Gastrocnemius medialis (tissue), 4 donors: ENCODE data around the gene SP140. TPM values are rescaled to one million over a fixed set of nuclear protein-coding genes. Genes with fewer than 3 reads are reported as not detected.
A peak's percentile ranks its signal among the peaks of the same experiment; 100 is the strongest.

Source experiments
- ATAC-seq, 2 donors: fragments of 150-250 bp; one replicate each; pipeline ENCODE4 v1.9.1; 2016
- DNase-seq, 2 donors: peaks; one replicate each; pipeline ENCODE4 v3.0.0-alpha.2; 2019
- H3K27ac ChIP-seq, 4 donors: fragments of 200-600 bp; sonication (generic); 1 replicate in 1 of 4; 2 replicates in 3 of 4; pipeline ENCODE4 v1.5.1; 2016 to 2018; ENCODE audit warnings: mild to moderate bottlenecking in 2 of 4, moderate library complexity in 1 of 4
- H3K27me3 ChIP-seq, 3 donors: fragments of 200-600 bp; sonication (generic) in 2 of 3; 1 replicate in 1 of 3; 2 replicates in 2 of 3; pipeline versions ENCODE4 v1.5.1 to v1.6.0; 2016 to 2019; ENCODE audit warnings: mild to moderate bottlenecking in 1 of 3, moderate library complexity in 1 of 3
- H3K36me3 ChIP-seq, 2 donors: fragments of 200-600 bp; sonication (generic) in 1 of 2; one replicate each; pipeline ENCODE4 v1.5.1; 2017 to 2018
- H3K4me1 ChIP-seq, 2 donors: fragments of 200-600 bp; sonication (generic) in 1 of 2; one replicate each; pipeline ENCODE4 v1.5.1; 2016 to 2017; ENCODE audit warnings: mild to moderate bottlenecking in 2 of 2
- H3K4me3 ChIP-seq, 4 donors: fragments of 200-600 bp; sonication (generic) in 3 of 4; 1 replicate in 1 of 4; 2 replicates in 3 of 4; pipeline ENCODE4 v1.5.1; 2016 to 2019; ENCODE audit warnings: mild to moderate bottlenecking in 2 of 4
- H3K9me3 ChIP-seq, 3 donors: fragments of 200-600 bp; sonication (generic) in 2 of 3; 1 replicate in 1 of 3; 2 replicates in 2 of 3; pipeline ENCODE4 v1.5.1; 2016 to 2019
- CTCF ChIP-seq, 5 experiments: fragments of 450-650 bp in 3 of 5; fragments of 200-600 bp in 2 of 5; sonication (generic) in 2 of 5; IDR thresholded peaks in 4 of 5; conservative IDR thresholded peaks in 1 of 5; 1 replicate in 4 of 5; 2 replicates in 1 of 5; pipeline ENCODE4 v1.5.1; 2016 to 2019; ENCODE audit warnings: antibody characterized with exemption in 5 of 5, mild to moderate bottlenecking in 3 of 5, moderate library complexity in 3 of 5
- POLR2A ChIP-seq, 2 donors: fragments of 450-650 bp; IDR thresholded peaks; one replicate each; pipeline ENCODE4 v1.6.1; 2017; ENCODE audit warnings: antibody characterized with exemption in 2 of 2, mild to moderate bottlenecking in 2 of 2, moderate library complexity in 2 of 2
- in situ Hi-C, 4 donors: fragments of 200-750 bp; cut with MboI; loops; one replicate each; pipeline versions ENCODE4 v1.15.0 to v1.8.0; 2017; ENCODE audit warnings: low sequenced_read_pairs in 4 of 4
- intact Hi-C: fragments of 100-400 bp; cut with DNase I; formaldehyde crosslinking; loops from one replicate; pipeline ENCODE4 v1.15.1; 2023; ENCODE audit warnings: low total_unique reads
- total RNA-seq, 4 donors: library from RNA; depleted of rRNA; stranded (reverse); fragments of >200 nt; gene quantifications; one replicate each; pipeline versions ENCODE4 v1.1.0 to v1.2.3, GENCODE V29; 2016

Gene SP140
- total RNA-seq, 4 donors from 2014 or later, result 0.46 TPM; not detected in 3

GRCh38 chr2:230318190-230319121 lies 92.9 kb downstream of the SP140 start:
- H3K36me3 ChIP-seq, result no peaks in the 10 kb centered on the region
- H3K4me3 ChIP-seq, result no peak overlapping the region
- ATAC-seq (no peak), DNase-seq (no peak)
- H3K27me3 ChIP-seq, result no peaks in the 10 kb centered on the region
- H3K4me1 ChIP-seq, result no peaks in the 10 kb centered on the region
- H3K9me3 ChIP-seq, result no peaks in the 10 kb centered on the region
- intact Hi-C loops (no loop called here), in situ Hi-C loops (no loop called here)
- no peak for TF ChIP-seq POLR2A (IDR thresholded peaks at IDR 0.05)
- TF ChIP-seq CTCF (IDR thresholded peaks at IDR 0.05 in 4 of 5, conservative IDR thresholded peaks at IDR 0.05 in 1 of 5), result no peak
- no peak overlapping the region for H3K27ac ChIP-seq

GRCh38 chr2:230319211-230319862 lies 93.8 kb downstream of the SP140 start:
- Histone ChIP-seq H3K4me3 (no peak overlapping the region), H3K36me3 (no peaks in the 10 kb centered on the region), H3K4me1 (no peaks in the 10 kb centered on the region), H3K27ac (no peak overlapping the region), H3K27me3 (no peaks in the 10 kb centered on the region), H3K9me3 (no peaks in the 10 kb centered on the region)
- in situ Hi-C loops (no loop called here), intact Hi-C loops (no loop called here)
- no peak for TF ChIP-seq POLR2A (IDR thresholded peaks at IDR 0.05)
- DNase-seq (no peak), ATAC-seq (peak in 1 of 2 donors; percentile 33)

GRCh38 chr2:230321031-230321430 lies 95.5 kb downstream of the SP140 start:
- TF ChIP-seq POLR2A (IDR thresholded peaks at IDR 0.05) (no peak), CTCF (IDR thresholded peaks at IDR 0.05 in 4 of 5, conservative IDR thresholded peaks at IDR 0.05 in 1 of 5) (no peak)
- ATAC-seq (no peak), DNase-seq (no peak)
- H3K9me3 ChIP-seq, result no peaks in the 10 kb centered on the region
- no peak overlapping the region for H3K27ac ChIP-seq
- intact Hi-C loops (no loop called here), in situ Hi-C loops (no loop called here)
- H3K27me3 ChIP-seq, result no peaks in the 10 kb centered on the region
- no peaks in the 10 kb centered on the region for H3K36me3 ChIP-seq
- no peak overlapping the region for H3K4me3 ChIP-seq
- H3K4me1 ChIP-seq, result no peaks in the 10 kb centered on the region

GRCh38 chr2:230322561-230323384 lies 97.2 kb downstream of the SP140 start:
- TF ChIP-seq CTCF (IDR thresholded peaks at IDR 0.05 in 4 of 5, conservative IDR thresholded peaks at IDR 0.05 in 1 of 5) (no peak), POLR2A (IDR thresholded peaks at IDR 0.05) (no peak)
- in situ Hi-C loops, result no loop called here
- Histone ChIP-seq H3K9me3 (no peaks in the 10 kb centered on the region), H3K36me3 (no peaks in the 10 kb centered on the region), H3K27ac (no peak overlapping the region), H3K27me3 (no peaks in the 10 kb centered on the region), H3K4me1 (peaks cover 0 to 3% of the 10 kb centered on the region in 2 donors), H3K4me3 (no peak overlapping the region)
- DNase-seq (no peak), ATAC-seq (no peak)
- intact Hi-C loops, result no loop called here
